Activated CD4-positive, alpha-beta memory T cell treated with anti-CD3 and anti-CD28 coated beads for 36 hours (primary cell): ENCODE results near the gene NFIA. TPM values are rescaled to one million over a fixed set of nuclear protein-coding genes. Genes with fewer than 3 reads are reported as not detected.

Source experiments
- CTCF ChIA-PET: fragments of 350-600 bp; sonication (Branson Sonifier 250); formaldehyde crosslinking; loops from one replicate; lab custom pipeline; 2021; ENCODE audit warnings: antibody characterized with exemption, inconsistent platforms; lab: Charles Lee
- POLR2A ChIA-PET: fragments of 350-600 bp; sonication (Branson Sonifier 250); formaldehyde crosslinking; loops from one replicate; lab custom pipeline; 2021; ENCODE audit warnings: antibody characterized with exemption; lab: Charles Lee
- DNase-seq: peaks from one replicate; pipeline ENCODE4 v3.0.0-alpha.2; 2020
- H3K27ac Mint-ChIP-seq: one replicate; pipeline ENCODE4 v1.8.0; 2021; ENCODE audit warnings: mixed read lengths
- H3K27me3 Mint-ChIP-seq: one replicate; pipeline ENCODE4 v1.8.0; 2021; ENCODE audit warnings: mixed read lengths
- H3K36me3 Mint-ChIP-seq: one replicate; pipeline ENCODE4 v1.8.0; 2021; ENCODE audit warnings: mixed read lengths
- H3K4me1 Mint-ChIP-seq: one replicate; pipeline ENCODE4 v1.8.0; 2021; ENCODE audit warnings: low read depth, mixed read lengths
- H3K4me3 Mint-ChIP-seq: one replicate; pipeline ENCODE4 v1.8.0; 2021; ENCODE audit warnings: mild to moderate bottlenecking, mixed read lengths
- H3K9me3 Mint-ChIP-seq: one replicate; pipeline ENCODE4 v1.8.0; 2021; ENCODE audit warnings: mixed read lengths
- intact Hi-C: fragments of 100-400 bp; cut with micrococcal nuclease; formaldehyde crosslinking; loops from one replicate; pipeline ENCODE4 v1.15.1; 2023
- total RNA-seq, 2 experiments: library from RNA; stranded (reverse); gene quantifications; one replicate each; pipeline ENCODE4 v1.2.3, GENCODE V29; 2021

The NFIA gene
- total RNA-seq, 2 experiments from 2014 or later = 5.3 to 7.1 TPM

DNA sequence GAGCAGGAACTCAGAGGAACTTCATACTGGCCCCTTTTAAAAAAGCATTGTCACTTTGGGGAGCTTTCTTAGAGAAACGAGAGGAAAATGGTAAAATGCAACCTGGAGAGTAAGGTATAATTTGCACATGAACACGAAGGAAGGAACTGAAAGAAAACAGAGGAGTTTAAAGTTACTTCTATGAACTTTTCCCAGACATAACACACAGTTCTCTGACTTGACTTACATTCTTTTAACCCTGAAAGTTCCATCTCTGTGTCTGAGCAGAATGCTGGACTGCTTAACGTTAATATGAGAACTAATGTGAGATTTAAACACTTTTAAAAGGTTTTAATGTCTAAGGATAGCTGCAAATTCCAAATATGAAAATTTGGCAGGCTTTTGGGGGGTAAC, 102.3 kb downstream of the NFIA start:
- H3K4me3 Mint-ChIP-seq = no peak overlapping the region
- ChIA-PET CTCF (no interaction called here), POLR2A (no interaction called here)
- no peak overlapping the region for H3K27ac Mint-ChIP-seq
- no peaks in the 10 kb centered on the region for H3K9me3 Mint-ChIP-seq
- H3K4me1 Mint-ChIP-seq = no peaks in the 10 kb centered on the region
- intact Hi-C loops = no loop called here
- H3K36me3 Mint-ChIP-seq = no peaks in the 10 kb centered on the region
- no peaks in the 10 kb centered on the region for H3K27me3 Mint-ChIP-seq
- DNase-seq = no peak

DNA sequence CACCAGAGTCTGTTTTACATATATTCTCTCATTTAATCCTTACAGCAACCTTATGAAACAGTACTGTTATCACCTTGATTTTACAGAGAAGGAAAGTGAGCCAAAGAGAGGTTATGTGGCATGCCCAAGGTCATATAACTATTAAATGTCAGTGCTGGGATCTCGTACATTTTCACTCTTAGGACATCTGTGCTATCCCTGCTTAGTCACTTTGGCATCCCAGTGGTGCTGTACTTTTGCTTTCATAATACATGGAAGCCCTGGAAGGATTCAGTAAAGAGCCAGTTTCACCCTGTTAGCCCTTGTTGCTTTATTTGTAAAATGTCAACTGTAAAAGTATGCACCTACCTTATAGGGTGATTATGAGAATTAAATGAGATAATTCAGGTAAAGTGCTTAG, 104.4 kb downstream of the NFIA start:
- DNase-seq = no peak
- ChIA-PET CTCF (no interaction called here), POLR2A (no interaction called here)
- Mint-ChIP-seq H3K27me3 (no peaks in the 10 kb centered on the region), H3K27ac (no peak overlapping the region), H3K4me3 (no peak overlapping the region), H3K36me3 (no peaks in the 10 kb centered on the region), H3K4me1 (no peaks in the 10 kb centered on the region), H3K9me3 (no peaks in the 10 kb centered on the region)
- intact Hi-C loops = no loop called here

DNA sequence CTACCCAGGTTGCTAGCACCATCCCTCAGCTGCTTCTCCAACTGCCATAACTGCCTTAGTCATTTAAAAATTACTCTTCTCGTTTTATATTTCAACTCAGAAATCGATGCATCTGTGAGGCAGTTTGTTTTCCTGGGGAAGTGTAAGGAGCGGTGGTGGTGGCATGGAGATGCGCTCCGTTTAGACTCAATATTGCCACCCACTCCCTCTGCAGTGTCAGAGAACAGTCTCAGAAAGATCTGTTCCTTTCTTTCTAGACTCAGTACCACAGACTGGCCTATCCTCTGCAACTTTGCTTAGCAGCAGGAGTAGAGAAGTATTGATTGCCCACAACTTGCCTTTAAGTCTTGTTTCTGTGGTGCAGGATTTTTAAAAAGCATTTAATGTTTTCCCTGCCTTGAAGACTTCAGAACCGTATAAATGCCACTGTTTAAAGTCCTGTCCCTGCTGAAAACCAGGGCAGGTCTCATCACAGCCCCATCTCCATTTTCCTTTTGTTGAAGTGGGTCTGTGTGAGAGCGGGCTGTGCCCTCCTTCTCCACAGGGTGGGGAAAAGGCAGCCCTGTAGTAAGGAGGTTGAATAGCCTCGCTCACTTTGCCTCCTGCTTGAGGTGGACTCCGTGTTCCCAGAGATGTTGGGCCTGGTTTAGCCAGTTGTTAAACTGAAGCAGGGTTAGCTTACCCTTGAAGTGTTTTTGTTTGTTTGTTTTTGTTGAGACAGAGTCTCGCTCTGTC, 105.2 kb downstream of the NFIA start:
- Mint-ChIP-seq H3K4me3 (no peak overlapping the region), H3K27ac (no peak overlapping the region), H3K27me3 (no peaks in the 10 kb centered on the region), H3K36me3 (no peaks in the 10 kb centered on the region), H3K4me1 (no peaks in the 10 kb centered on the region), H3K9me3 (no peaks in the 10 kb centered on the region)
- CTCF ChIA-PET = no interaction called here
- POLR2A ChIA-PET = no interaction called here
- DNase-seq = no peak
- intact Hi-C loops = no loop called here

DNA sequence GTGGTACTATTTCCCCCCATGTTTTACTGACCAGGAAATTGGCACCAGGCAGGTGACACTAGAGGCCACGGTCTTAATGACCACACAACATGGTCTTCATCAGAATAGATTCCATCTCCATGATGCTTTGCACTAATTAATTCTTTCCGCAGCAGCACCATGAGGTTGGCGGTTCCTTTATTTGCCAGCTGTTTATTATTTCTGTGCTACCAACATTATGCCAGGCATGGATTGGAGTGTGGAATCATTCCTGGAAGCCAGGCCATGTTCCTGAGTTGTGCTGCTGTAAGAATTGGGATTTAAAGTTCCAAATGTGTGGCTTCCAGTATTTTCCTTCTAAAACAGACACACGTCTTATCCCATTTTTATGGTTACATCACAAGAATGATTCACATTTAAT, 107.8 kb downstream of the NFIA start:
- Mint-ChIP-seq H3K36me3 (no peaks in the 10 kb centered on the region), H3K4me3 (no peak overlapping the region), H3K9me3 (no peaks in the 10 kb centered on the region), H3K27ac (no peak overlapping the region), H3K4me1 (no peaks in the 10 kb centered on the region), H3K27me3 (no peaks in the 10 kb centered on the region)
- ChIA-PET CTCF (no interaction called here), POLR2A (no interaction called here)
- intact Hi-C loops = no loop called here
- DNase-seq = no peak

DNA sequence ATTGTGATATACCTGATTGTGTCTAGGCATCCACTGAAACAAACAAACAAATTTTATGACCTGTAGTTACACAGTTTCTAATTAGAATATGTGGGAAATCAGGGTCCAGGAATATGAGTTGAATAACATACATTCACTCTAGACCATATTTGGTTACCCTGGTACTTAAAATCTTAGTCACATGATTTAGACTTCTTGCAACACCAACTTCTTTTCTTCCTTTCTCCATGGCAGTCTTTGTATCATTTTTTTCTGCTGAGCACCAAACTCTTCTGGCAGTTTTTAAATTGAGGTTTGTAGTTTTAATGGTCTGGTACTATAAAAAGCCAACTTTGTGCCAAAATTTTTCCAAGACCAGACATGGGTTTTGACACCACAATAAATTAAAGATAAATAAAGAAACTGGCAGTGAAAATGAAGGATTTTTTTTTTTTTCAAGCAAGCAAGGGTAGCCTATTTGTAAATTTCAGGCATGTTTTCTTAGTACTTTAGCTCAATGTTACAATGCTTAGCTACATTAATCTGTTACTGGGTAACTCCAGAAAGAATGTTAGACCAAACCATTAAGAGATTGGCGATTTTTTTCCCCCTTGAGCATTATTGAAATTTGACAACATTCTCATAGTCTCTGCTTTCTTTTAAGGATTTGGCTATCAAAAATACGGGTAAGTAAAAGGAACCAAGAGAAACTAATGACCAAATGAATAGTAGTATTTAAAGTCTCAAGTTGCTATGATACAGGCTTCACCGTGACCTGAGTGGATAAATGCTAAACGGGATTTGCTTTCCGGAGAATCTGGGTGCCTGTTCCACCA, 108.5 kb downstream of the NFIA start:
- no peak overlapping the region for H3K4me3 Mint-ChIP-seq
- H3K36me3 Mint-ChIP-seq = no peaks in the 10 kb centered on the region
- H3K4me1 Mint-ChIP-seq = no peaks in the 10 kb centered on the region
- ChIA-PET CTCF (interaction anchor here (1.0 kb wide), 1 partner anchor 909 kb away, joined by 3 read pairs; no protein-coding TSS in a partner anchor), POLR2A (no interaction called here)
- H3K9me3 Mint-ChIP-seq = no peaks in the 10 kb centered on the region
- intact Hi-C loops = no loop called here
- H3K27me3 Mint-ChIP-seq = no peaks in the 10 kb centered on the region
- no peak overlapping the region for H3K27ac Mint-ChIP-seq
- no peak for DNase-seq

DNA sequence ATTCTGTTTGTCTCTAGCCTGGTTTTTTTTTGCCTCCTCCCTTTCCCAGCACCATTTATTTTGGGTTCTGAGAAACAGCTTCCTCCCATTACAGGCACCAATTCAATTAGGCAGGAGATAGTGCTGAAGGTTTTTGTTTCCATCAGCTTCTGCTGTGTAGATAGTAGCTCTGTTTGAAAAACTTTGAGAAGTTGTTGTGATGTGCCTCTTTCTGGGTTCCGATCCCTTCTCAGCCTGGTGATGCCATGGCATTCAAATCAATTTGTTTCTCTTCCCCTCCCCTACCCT, 109.0 kb downstream of the NFIA start:
- H3K4me3 Mint-ChIP-seq = no peak overlapping the region
- intact Hi-C loops = no loop called here
- no peak for DNase-seq
- no peaks in the 10 kb centered on the region for H3K36me3 Mint-ChIP-seq
- POLR2A ChIA-PET = no interaction called here
- H3K27me3 Mint-ChIP-seq = no peaks in the 10 kb centered on the region
- H3K4me1 Mint-ChIP-seq = no peaks in the 10 kb centered on the region
- no peaks in the 10 kb centered on the region for H3K9me3 Mint-ChIP-seq
- no peak overlapping the region for H3K27ac Mint-ChIP-seq
- CTCF ChIA-PET = interaction anchor here (1.0 kb wide), 1 partner anchor 910 kb away, joined by 3 read pairs; no protein-coding TSS in a partner anchor

DNA sequence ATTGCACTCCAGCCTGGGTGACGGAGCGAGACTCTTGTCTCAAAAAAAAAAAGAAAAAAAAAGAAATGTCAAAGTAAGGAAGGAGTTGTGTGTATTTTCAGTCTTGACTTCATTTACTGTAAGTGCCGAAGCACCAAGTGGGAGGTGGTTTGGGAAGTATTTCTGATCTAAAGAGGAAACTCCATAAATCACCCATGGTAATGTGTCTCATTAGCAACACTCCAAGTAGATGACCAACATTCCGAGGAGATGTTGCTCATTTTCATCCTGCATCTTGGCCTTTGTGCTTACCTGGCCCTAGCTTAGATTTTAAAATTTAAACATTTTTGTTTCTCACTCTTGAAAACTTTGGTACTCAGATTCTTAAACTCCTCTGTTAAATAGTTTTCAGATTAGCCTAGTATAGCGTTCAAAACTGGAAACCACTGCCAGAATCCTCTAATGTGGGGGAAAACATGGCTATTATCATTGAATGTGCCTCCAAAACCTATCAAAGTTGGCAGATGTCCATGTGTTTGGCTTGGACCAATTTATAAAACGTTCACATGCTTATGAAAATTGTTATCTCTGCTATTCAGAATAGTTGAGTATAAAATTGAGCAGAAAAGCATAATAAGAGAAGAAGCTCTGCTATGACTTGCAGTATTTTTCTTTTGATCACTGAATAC, 110.4 kb downstream of the NFIA start:
- H3K27me3 Mint-ChIP-seq = no peaks in the 10 kb centered on the region
- H3K27ac Mint-ChIP-seq = no peak overlapping the region
- no peak overlapping the region for H3K4me3 Mint-ChIP-seq
- ChIA-PET CTCF (no interaction called here), POLR2A (no interaction called here)
- no peaks in the 10 kb centered on the region for H3K9me3 Mint-ChIP-seq
- no peaks in the 10 kb centered on the region for H3K36me3 Mint-ChIP-seq
- H3K4me1 Mint-ChIP-seq = no peaks in the 10 kb centered on the region
- DNase-seq = no peak
- intact Hi-C loops = no loop called here

DNA sequence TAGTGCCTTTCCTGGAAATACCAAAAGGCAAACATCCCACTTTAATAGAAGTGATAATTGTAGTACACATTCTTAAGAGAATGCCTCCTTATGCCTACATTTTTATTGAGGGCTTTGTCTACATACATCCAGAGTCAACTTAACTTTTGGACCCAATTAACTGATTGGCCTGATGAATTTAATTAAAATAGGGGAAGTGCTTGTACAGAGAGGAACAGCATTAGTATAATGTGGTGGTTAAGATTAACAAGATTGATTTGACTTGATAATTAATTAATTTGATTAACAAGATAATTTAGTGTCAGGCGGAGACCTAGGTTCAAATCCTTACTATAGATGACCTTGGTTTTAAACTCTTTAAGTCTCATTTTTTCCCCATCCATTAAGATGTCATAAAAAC, 111.4 kb downstream of the NFIA start:
- Mint-ChIP-seq H3K27ac (no peak overlapping the region), H3K36me3 (no peaks in the 10 kb centered on the region), H3K4me3 (no peak overlapping the region), H3K27me3 (no peaks in the 10 kb centered on the region), H3K9me3 (no peaks in the 10 kb centered on the region), H3K4me1 (no peaks in the 10 kb centered on the region)
- ChIA-PET POLR2A (no interaction called here), CTCF (no interaction called here)
- intact Hi-C loops = no loop called here
- DNase-seq = no peak

DNA sequence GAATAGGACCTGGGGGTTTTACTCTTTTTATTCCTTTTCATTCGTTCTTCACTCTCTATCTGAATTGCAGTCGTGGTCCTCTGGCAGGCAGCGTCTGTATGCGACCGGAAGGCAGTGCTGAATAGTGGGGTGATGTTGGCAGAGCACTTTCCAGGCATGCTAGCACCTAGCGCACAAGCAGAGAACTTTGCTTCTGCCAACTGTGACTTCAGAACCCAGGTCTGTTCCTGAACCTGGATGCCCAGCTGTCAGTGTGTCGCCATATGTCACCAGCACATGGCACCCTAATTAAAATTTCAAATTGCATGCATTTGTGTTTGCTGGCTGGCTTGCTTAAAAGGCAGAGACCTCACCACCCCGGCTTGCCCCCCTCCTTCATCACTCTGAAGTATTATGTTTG, 116.2 kb downstream of the NFIA start:
- Mint-ChIP-seq H3K9me3 (no peaks in the 10 kb centered on the region), H3K36me3 (no peaks in the 10 kb centered on the region), H3K27me3 (no peaks in the 10 kb centered on the region), H3K4me1 (no peaks in the 10 kb centered on the region), H3K27ac (no peak overlapping the region), H3K4me3 (no peak overlapping the region)
- ChIA-PET CTCF (no interaction called here), POLR2A (no interaction called here)
- no peak for DNase-seq
- intact Hi-C loops = no loop called here

DNA sequence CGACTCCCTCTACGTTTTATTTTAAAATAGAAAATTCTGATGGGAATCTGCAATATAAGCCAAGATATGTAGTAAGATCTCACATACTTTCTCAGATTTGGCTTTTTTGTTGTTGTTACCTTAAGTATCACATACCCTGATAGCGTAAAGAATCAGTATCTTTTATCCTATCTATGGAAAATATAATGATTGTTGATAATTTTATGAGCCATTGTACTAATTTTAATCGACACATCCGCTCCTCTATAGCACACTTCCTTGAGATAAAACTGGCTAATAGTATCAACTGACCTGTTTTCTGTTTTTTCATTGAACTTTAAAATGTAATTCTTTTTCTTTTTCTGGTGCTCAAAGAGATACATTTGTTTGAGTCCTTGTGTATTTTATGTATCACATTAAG, 118.7 kb downstream of the NFIA start:
- Mint-ChIP-seq H3K36me3 (no peaks in the 10 kb centered on the region), H3K9me3 (no peaks in the 10 kb centered on the region), H3K4me1 (no peaks in the 10 kb centered on the region), H3K27ac (no peak overlapping the region), H3K4me3 (no peak overlapping the region), H3K27me3 (peaks cover 3% of the 10 kb centered on the region)
- ChIA-PET POLR2A (no interaction called here), CTCF (no interaction called here)
- no peak for DNase-seq
- intact Hi-C loops = loop anchor here (5.0 kb wide), 1 partner anchor 251 kb away; no protein-coding TSS in a partner anchor

DNA sequence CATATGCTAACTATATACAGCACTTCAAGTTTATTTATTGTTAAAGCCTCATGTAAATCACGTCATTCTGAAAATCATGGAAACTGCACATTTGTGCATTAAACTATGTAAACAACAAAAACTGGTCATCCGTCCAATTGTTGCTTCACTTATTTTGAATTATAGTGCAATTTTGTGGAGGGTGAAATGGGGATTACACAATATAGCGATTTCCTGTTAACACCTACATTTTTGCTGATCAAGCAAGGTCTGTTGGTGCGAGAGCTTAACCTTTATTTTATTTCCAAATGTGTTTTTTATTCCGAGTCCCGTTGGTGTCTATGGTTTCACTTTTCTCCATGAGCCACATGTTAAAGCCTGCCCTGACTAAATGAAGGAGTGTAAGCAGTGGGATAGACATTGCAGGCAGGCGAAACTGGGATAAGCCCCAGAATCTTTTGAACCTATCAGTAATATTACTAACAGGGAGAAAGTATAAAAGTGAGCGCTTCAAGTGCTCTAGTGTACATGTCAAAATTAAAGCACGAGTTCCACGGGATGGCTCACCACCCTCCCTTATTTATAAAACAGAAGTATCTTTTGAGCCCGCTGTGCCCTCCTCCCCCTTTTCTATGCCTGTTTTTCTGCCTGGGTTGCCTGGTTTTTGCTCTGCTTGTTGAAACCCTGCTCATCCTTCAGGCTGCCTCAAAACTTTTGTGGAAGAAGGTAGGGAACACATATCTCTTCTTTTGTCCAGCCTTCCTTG, 120.7 kb downstream of the NFIA start:
- no peaks in the 10 kb centered on the region for H3K36me3 Mint-ChIP-seq
- H3K27me3 Mint-ChIP-seq = peaks cover 3% of the 10 kb centered on the region
- CTCF ChIA-PET = no interaction called here
- H3K9me3 Mint-ChIP-seq = no peaks in the 10 kb centered on the region
- H3K4me1 Mint-ChIP-seq = no peaks in the 10 kb centered on the region
- intact Hi-C loops = loop anchor here (5.0 kb wide), 1 partner anchor 249 kb away; no protein-coding TSS in a partner anchor
- POLR2A ChIA-PET = no interaction called here
- no peak overlapping the region for H3K4me3 Mint-ChIP-seq
- H3K27ac Mint-ChIP-seq = no peak overlapping the region
- DNase-seq = no peak

DNA sequence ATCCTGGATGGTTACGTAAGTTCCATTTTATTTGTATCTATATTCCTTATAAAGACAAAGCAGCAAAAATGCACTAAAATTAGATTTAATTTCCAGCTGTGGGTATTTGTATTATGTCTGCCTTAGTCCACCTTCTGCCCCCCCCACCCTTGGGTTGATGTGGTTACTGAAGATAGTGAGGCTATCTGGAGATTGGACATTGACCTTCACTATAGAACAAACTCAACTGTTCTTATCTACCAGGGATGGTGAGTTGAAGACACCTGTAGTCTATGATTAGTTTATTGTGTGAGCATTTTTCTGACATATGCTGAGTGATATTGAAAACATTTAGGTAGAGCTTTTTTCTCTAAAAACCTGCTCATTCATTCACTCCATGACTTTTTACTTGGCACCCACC, 122.2 kb downstream of the NFIA start:
- intact Hi-C loops = loop anchor here (5.0 kb wide), 1 partner anchor 248 kb away; no protein-coding TSS in a partner anchor
- H3K4me1 Mint-ChIP-seq = no peaks in the 10 kb centered on the region
- H3K4me3 Mint-ChIP-seq = no peak overlapping the region
- H3K27me3 Mint-ChIP-seq = peaks cover 3% of the 10 kb centered on the region
- CTCF ChIA-PET = no interaction called here
- no peaks in the 10 kb centered on the region for H3K9me3 Mint-ChIP-seq
- no peak overlapping the region for H3K27ac Mint-ChIP-seq
- POLR2A ChIA-PET = no interaction called here
- no peaks in the 10 kb centered on the region for H3K36me3 Mint-ChIP-seq
- DNase-seq = no peak
